HT1080 (cell line): Measurements from ENCODE around the gene NPHS1. TPM values are rescaled to one million over a fixed set of nuclear protein-coding genes. Genes with fewer than 3 reads are reported as not detected.

Experiments used
- small RNA-seq: library from RNA; depleted of rRNA; stranded (forward); fragments of <200 nt; gene quantifications from one replicate; pipeline ENCODE3, GENCODE V24; 2014
- total RNA-seq: library from RNA; depleted of rRNA; stranded (reverse); fragments of >200 nt; shearing (Covaris generic); gene quantifications from 2 replicates; pipeline ENCODE4 v1.2.3, GENCODE V29; 2014; rRNA removed

NPHS1 gene
- total RNA-seq, 1 experiment from 2014 or later, result not detected

Small RNA genes lying within 50 kb of the gene (small RNA-seq; reads per million reads assigned to genes)
- not detected for gene RN7SL402P

Other genes starting within 250 kb of the NPHS1 start
- 19.7 and 21.1 TPM in 2 replicates for gene HAUS5, start 239.8 kb downstream of the NPHS1 start, total RNA-seq
- 71.9 and 93.9 TPM in 2 replicates for gene RBM42, start 223.5 kb downstream of the NPHS1 start, total RNA-seq
- 0.50 and 2.5 TPM in 2 replicates for gene ETV2, start 210.8 kb downstream of the NPHS1 start, total RNA-seq
- 551 and 688 TPM in 2 replicates for gene COX6B1, start 204.2 kb downstream of the NPHS1 start, total RNA-seq
- not detected in 2 replicates for gene UPK1A, start 186.0 kb downstream of the NPHS1 start, total RNA-seq
- not detected in 2 replicates for gene ZBTB32, start 147.9 kb downstream of the NPHS1 start, total RNA-seq
- gene KMT2B, start 134.5 kb downstream of the NPHS1 start, total RNA-seq, result 7.7 and 10.9 TPM in 2 replicates
- gene IGFLR1, start 110.1 kb downstream of the NPHS1 start, total RNA-seq, result 2.9 and 11.1 TPM in 2 replicates
- gene U2AF1L4, start 107.1 kb downstream of the NPHS1 start, total RNA-seq, result 8.4 and 13.3 TPM in 2 replicates
- 48.5 and 50.6 TPM in 2 replicates for gene PSENEN, start 106.9 kb downstream of the NPHS1 start, total RNA-seq
- gene LIN37, start 103.9 kb downstream of the NPHS1 start, total RNA-seq, result 4.5 and 5.4 TPM in 2 replicates
- gene HSPB6, start 95.5 kb downstream of the NPHS1 start, total RNA-seq, result 0.17 TPM in 1 of 2 replicates, not detected in the other
- 8.6 and 10.8 TPM in 2 replicates for gene PROSER3, start 94.3 kb downstream of the NPHS1 start, total RNA-seq
- 1.3 and 1.8 TPM in 2 replicates for gene ARHGAP33, start 76.9 kb downstream of the NPHS1 start, total RNA-seq
- not detected in 2 replicates for gene PRODH2, start 39.7 kb downstream of the NPHS1 start, total RNA-seq
- gene KIRREL2, start 4.4 kb upstream of the NPHS1 start, total RNA-seq, result not detected in 2 replicates
- 1.6 and 6.6 TPM in 2 replicates for gene APLP1, start 16.1 kb upstream of the NPHS1 start, total RNA-seq
- gene NFKBID, start 48.0 kb upstream of the NPHS1 start, total RNA-seq, result 5.8 and 5.9 TPM in 2 replicates
- gene HCST, start 50.0 kb upstream of the NPHS1 start, total RNA-seq, result not detected in 2 replicates
- not detected in 2 replicates for gene TYROBP, start 55.8 kb upstream of the NPHS1 start, total RNA-seq
- gene LRFN3, start 83.9 kb upstream of the NPHS1 start, total RNA-seq, result 1.9 and 3.4 TPM in 2 replicates
- 18.0 and 22.9 TPM in 2 replicates for gene SDHAF1, start 142.7 kb upstream of the NPHS1 start, total RNA-seq
- not detected in 2 replicates for gene SYNE4, start 156.3 kb upstream of the NPHS1 start, total RNA-seq
- gene ALKBH6, start 161.7 kb upstream of the NPHS1 start, total RNA-seq, result 13.9 and 15.3 TPM in 2 replicates
- gene CLIP3, start 180.4 kb upstream of the NPHS1 start, total RNA-seq, result 0.45 TPM in 1 of 2 replicates, not detected in the other
- gene THAP8, start 201.8 kb upstream of the NPHS1 start, total RNA-seq, result 2.4 and 2.6 TPM in 2 replicates
- 17.4 and 20.2 TPM in 2 replicates for gene WDR62, start 202.4 kb upstream of the NPHS1 start, total RNA-seq